GM21390 (cell line): ENCODE data around the gene CAMK1.

Experiments used
- ATAC-seq: cut with Tn5 transposase; IDR thresholded peaks from one replicate; pipeline ENCODE4 v1.9.1; 2021; ENCODE audit not compliant: unreplicated experiment

The CAMK1 gene

GRCh38 chr3:9793161-9793781 is 23.5 kb upstream of the CAMK1 start:
- no peak for ATAC-seq

GRCh38 chr3:9792405-9793160 is 22.8 kb upstream of the CAMK1 start, which contains the start of the genes ARPC4 and TADA3:
Gene ARPC4 (plus strand): TSS chr3:9793082. CDS start chr3:9793122, 40 bp downstream.
Gene TADA3 (minus strand): TSS chr3:9792473. CDS start chr3:9791466, 1,007 bp downstream.
- peak; percentile 83 for ATAC-seq

- ATAC-seq: no peak
Observed at GRCh38 chr3:9791790-9792404, 22.1 kb upstream of the CAMK1 start.

GRCh38 chr3:9791127-9791526 is 21.4 kb upstream of the CAMK1 start:
- ATAC-seq: no peak

- ATAC-seq: no peak
Observed at GRCh38 chr3:9787714-9788113, 18.0 kb upstream of the CAMK1 start.

- ATAC-seq: no peak
Observed at GRCh38 chr3:9786825-9787669, 17.3 kb upstream of the CAMK1 start.

GRCh38 chr3:9786209-9786739 is 16.5 kb upstream of the CAMK1 start:
- ATAC-seq: no peak

GRCh38 chr3:9785602-9786001 is 15.9 kb upstream of the CAMK1 start:
- no peak for ATAC-seq

GRCh38 chr3:9784965-9785364 is 15.2 kb upstream of the CAMK1 start:
- no peak for ATAC-seq

- ATAC-seq: no peak
Observed at GRCh38 chr3:9783954-9784353, 14.2 kb upstream of the CAMK1 start.

- ATAC-seq: no peak
Observed at GRCh38 chr3:9782770-9783169, 13.0 kb upstream of the CAMK1 start.

- ATAC-seq: no peak
Observed at GRCh38 chr3:9781978-9782603, 12.3 kb upstream of the CAMK1 start.

GRCh38 chr3:9781551-9781950 is 11.8 kb upstream of the CAMK1 start:
- ATAC-seq: no peak

- ATAC-seq: no peak
Observed at GRCh38 chr3:9780910-9781309, 11.2 kb upstream of the CAMK1 start.

GRCh38 chr3:9780458-9780812 is 10.7 kb upstream of the CAMK1 start:
- no peak for ATAC-seq

- ATAC-seq: peak; percentile 59
Observed at GRCh38 chr3:9779721-9780457, 10.1 kb upstream of the CAMK1 start.

GRCh38 chr3:9779075-9779593 is 9.4 kb upstream of the CAMK1 start:
- ATAC-seq: no peak

- ATAC-seq: no peak
Observed at GRCh38 chr3:9778143-9779074, 8.7 kb upstream of the CAMK1 start.

- no peak for ATAC-seq
Observed at GRCh38 chr3:9777694-9778021, 7.9 kb upstream of the CAMK1 start.
